ENCODE data around the gene DNAH1. TPM values are rescaled to one million over a fixed set of nuclear protein-coding genes. Genes with fewer than 3 reads are reported as not detected.

The DNAH1 gene
- total RNA-seq, 3 donors from 2014 or later: 7.5 to 11.5 (median 10.8) TPM

- no peak for DNase-seq (ENCODE audit: low spot score in 2 of 2)
- TF ChIP-seq POLR2AphosphoS5 (IDR thresholded peaks at IDR 0.05): no peak
- no peak for TF ChIP-seq POLR2A (IDR thresholded peaks at IDR 0.05)
- TF ChIP-seq CTCF (IDR thresholded peaks at IDR 0.05): no peak
- Histone ChIP-seq H3K27me3 (no peaks in the 10 kb centered on the region), H3K9me3 (no peaks in the 10 kb centered on the region), H3K4me3 (no peak overlapping the region), H3K4me1 (no peaks in the 10 kb centered on the region), H3K27ac (no peak overlapping the region), H3K36me3 (no peaks in the 10 kb centered on the region)
- intact Hi-C loops (cut with DNase I; ENCODE audit: low total_unique reads): no loop called here
These were observed 40.0 kb downstream of the DNAH1 start for GRCh38 chr3:52356126-52356525.

GRCh38 chr3:52357151-52358080 is 41.3 kb downstream of the DNAH1 start:
- Histone ChIP-seq H3K4me3 (no peak overlapping the region), H3K27ac (no peak overlapping the region), H3K27me3 (no peaks in the 10 kb centered on the region), H3K9me3 (no peaks in the 10 kb centered on the region), H3K4me1 (no peaks in the 10 kb centered on the region), H3K36me3 (no peaks in the 10 kb centered on the region)
- no peak for TF ChIP-seq POLR2AphosphoS5 (IDR thresholded peaks at IDR 0.05)
- TF ChIP-seq CTCF (IDR thresholded peaks at IDR 0.05): no peak
- TF ChIP-seq POLR2A (IDR thresholded peaks at IDR 0.05): no peak
- intact Hi-C loops (cut with DNase I; ENCODE audit: low total_unique reads): no loop called here
- no peak for DNase-seq (ENCODE audit: low spot score in 2 of 2)

- Histone ChIP-seq H3K4me3 (no peak overlapping the region), H3K27me3 (no peaks in the 10 kb centered on the region), H3K27ac (no peak overlapping the region), H3K9me3 (no peaks in the 10 kb centered on the region), H3K36me3 (no peaks in the 10 kb centered on the region), H3K4me1 (no peaks in the 10 kb centered on the region)
- intact Hi-C loops (cut with DNase I; ENCODE audit: low total_unique reads): no loop called here
- DNase-seq (ENCODE audit: low spot score in 2 of 2): no peak
- TF ChIP-seq CTCF (IDR thresholded peaks at IDR 0.05) (no peak), POLR2A (IDR thresholded peaks at IDR 0.05) (no peak), POLR2AphosphoS5 (IDR thresholded peaks at IDR 0.05) (no peak)
These were observed 42.3 kb downstream of the DNAH1 start for GRCh38 chr3:52358362-52358940.

GRCh38 chr3:52359116-52359855 is 43.2 kb downstream of the DNAH1 start:
- Histone ChIP-seq H3K4me3 (no peak overlapping the region), H3K27me3 (no peaks in the 10 kb centered on the region), H3K36me3 (no peaks in the 10 kb centered on the region), H3K27ac (no peak overlapping the region), H3K4me1 (no peaks in the 10 kb centered on the region), H3K9me3 (no peaks in the 10 kb centered on the region)
- DNase-seq (ENCODE audit: low spot score in 2 of 2): no peak
- intact Hi-C loops (cut with DNase I; ENCODE audit: low total_unique reads): no loop called here
- TF ChIP-seq POLR2AphosphoS5 (IDR thresholded peaks at IDR 0.05) (no peak), CTCF (IDR thresholded peaks at IDR 0.05) (no peak), POLR2A (IDR thresholded peaks at IDR 0.05) (no peak)
